ENCODE measurements around the gene NDUFA13.
A peak's percentile ranks its signal among the peaks of the same experiment; 100 is the strongest.

The NDUFA13 gene

GRCh38 chr19:19530889-19531288 is 14.9 kb downstream of the NDUFA13 start:
- Mint-ChIP-seq H3K36me3 (ENCODE audit: low read depth) (peaks cover 11% of the 10 kb centered on the region), H3K4me3 (no peak overlapping the region), H3K4me1 (peaks cover 10% of the 10 kb centered on the region), H3K9me3 (no peaks in the 10 kb centered on the region), H3K27ac (no peak overlapping the region), H3K27me3 (no peaks in the 10 kb centered on the region)
- DNase-seq (no peak), ATAC-seq (no peak)

- Mint-ChIP-seq H3K27me3 (peaks cover 2% of the 10 kb centered on the region), H3K4me1 (peaks cover 9% of the 10 kb centered on the region), H3K27ac (no peak overlapping the region), H3K9me3 (no peaks in the 10 kb centered on the region), H3K36me3 (ENCODE audit: low read depth) (peaks cover 11% of the 10 kb centered on the region), H3K4me3 (no peak overlapping the region)
- DNase-seq (peak; percentile 92), ATAC-seq (peak; percentile 67)
Observed at GRCh38 chr19:19531951-19532805, 16.2 kb downstream of the NDUFA13 start.

GRCh38 chr19:19532806-19533701 is 17.0 kb downstream of the NDUFA13 start:
- Mint-ChIP-seq H3K4me1 (peaks cover 14% of the 10 kb centered on the region), H3K27ac (no peak overlapping the region), H3K9me3 (no peaks in the 10 kb centered on the region), H3K27me3 (peaks cover 7% of the 10 kb centered on the region), H3K36me3 (ENCODE audit: low read depth) (peaks cover 11% of the 10 kb centered on the region), H3K4me3 (no peak overlapping the region)
- DNase-seq (no peak), ATAC-seq (no peak)

DNA sequence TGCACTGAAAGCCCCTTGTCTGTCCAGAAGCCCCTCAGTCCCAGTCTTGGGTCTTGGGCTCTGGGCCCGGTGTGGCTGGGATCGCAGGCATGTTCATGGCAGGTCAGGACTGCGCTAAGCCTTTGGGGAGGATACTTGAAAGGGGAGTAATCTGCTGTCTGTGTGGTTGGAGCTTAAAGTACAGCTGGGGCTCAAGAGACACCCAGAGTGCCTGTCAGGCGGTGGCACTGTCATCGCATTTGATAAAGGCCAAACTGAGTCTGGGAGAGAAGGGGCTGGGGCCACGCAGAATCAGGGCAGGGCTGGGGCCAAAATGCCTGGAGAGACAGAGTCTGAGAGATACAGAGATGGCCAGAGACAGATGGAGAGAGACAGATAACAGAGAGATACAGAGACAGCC is 17.8 kb downstream of the NDUFA13 start:
- no peak overlapping the region for H3K27ac Mint-ChIP-seq

GRCh38 chr19:19534556-19535265 is 18.7 kb downstream of the NDUFA13 start:
- Mint-ChIP-seq H3K27ac (no peak overlapping the region), H3K27me3 (peaks cover 13% of the 10 kb centered on the region), H3K4me3 (no peak overlapping the region), H3K9me3 (no peaks in the 10 kb centered on the region), H3K36me3 (ENCODE audit: low read depth) (peaks cover 8% of the 10 kb centered on the region), H3K4me1 (peaks cover 22% of the 10 kb centered on the region)
- ATAC-seq (no peak), DNase-seq (no peak)

More for the DNA sequence above, 17.8 kb downstream of the NDUFA13 start:
- no peak overlapping the region for H3K4me3 Mint-ChIP-seq
- peaks cover 11% of the 10 kb centered on the region for H3K27me3 Mint-ChIP-seq
- ATAC-seq, result no peak
- DNase-seq, result no peak
- no peaks in the 10 kb centered on the region for H3K9me3 Mint-ChIP-seq
- H3K4me1 Mint-ChIP-seq, result peaks cover 18% of the 10 kb centered on the region
- H3K36me3 Mint-ChIP-seq (ENCODE audit: low read depth), result peaks cover 11% of the 10 kb centered on the region

DNA sequence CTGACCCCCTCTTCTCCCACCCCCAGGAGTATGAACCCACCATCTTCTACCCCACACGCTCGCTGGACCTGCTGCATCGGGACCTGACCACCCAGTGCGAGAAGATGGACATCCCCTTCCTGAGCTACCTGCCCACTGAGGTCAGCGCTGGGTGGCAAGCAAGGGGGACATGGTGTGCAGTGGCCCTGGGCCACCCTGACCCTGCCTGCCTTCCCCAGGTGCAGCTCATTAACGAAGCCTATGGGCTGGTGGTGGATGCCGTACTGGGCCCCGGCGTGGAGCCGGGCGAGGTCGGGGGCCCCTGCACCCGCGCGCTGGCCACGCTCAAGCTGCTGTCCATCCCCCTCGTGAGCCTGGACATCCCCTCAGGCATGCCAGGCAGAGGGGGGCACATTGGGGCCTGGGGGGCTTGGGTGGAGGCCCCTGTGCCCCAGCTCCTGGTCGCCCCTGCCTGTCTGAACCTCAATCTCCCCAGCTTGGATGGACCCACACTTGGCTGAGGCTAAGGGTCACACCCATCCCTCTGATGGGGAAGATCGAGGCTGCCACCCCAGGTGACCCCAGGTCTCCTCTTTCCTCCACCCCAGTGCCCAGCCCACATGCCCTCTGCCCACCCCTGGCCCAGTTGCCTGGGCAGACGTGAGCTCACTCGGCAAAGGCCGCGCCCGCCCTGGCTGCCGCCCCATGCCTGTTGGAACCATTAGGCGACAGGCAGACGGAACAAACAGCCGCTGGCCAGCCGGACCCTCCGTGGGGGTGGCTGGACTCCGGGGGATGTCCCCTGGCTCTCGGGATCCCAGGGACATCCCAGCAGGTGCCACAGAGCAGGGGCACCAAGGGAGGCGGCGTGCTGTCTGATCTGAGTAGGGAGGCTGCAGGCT is 19.5 kb downstream of the NDUFA13 start:
- ATAC-seq (no peak), DNase-seq (no peak)
- H3K4me1 Mint-ChIP-seq, result peaks cover 23% of the 10 kb centered on the region
- H3K27ac Mint-ChIP-seq, result no peak overlapping the region
- no peaks in the 10 kb centered on the region for H3K9me3 Mint-ChIP-seq
- H3K36me3 Mint-ChIP-seq (ENCODE audit: low read depth), result peaks cover 8% of the 10 kb centered on the region
- no peak overlapping the region for H3K4me3 Mint-ChIP-seq
- peaks cover 14% of the 10 kb centered on the region for H3K27me3 Mint-ChIP-seq

GRCh38 chr19:19537075-19538048 is 21.3 kb downstream of the NDUFA13 start:
- peaks cover 5% of the 10 kb centered on the region for H3K36me3 Mint-ChIP-seq (ENCODE audit: low read depth)
- H3K4me3 Mint-ChIP-seq, result no peak overlapping the region
- no peaks in the 10 kb centered on the region for H3K9me3 Mint-ChIP-seq
- H3K27me3 Mint-ChIP-seq, result peaks cover 19% of the 10 kb centered on the region
- H3K27ac Mint-ChIP-seq, result no peak overlapping the region
- ATAC-seq, result no peak
- H3K4me1 Mint-ChIP-seq, result peaks cover 29% of the 10 kb centered on the region
- no peak for DNase-seq

DNA sequence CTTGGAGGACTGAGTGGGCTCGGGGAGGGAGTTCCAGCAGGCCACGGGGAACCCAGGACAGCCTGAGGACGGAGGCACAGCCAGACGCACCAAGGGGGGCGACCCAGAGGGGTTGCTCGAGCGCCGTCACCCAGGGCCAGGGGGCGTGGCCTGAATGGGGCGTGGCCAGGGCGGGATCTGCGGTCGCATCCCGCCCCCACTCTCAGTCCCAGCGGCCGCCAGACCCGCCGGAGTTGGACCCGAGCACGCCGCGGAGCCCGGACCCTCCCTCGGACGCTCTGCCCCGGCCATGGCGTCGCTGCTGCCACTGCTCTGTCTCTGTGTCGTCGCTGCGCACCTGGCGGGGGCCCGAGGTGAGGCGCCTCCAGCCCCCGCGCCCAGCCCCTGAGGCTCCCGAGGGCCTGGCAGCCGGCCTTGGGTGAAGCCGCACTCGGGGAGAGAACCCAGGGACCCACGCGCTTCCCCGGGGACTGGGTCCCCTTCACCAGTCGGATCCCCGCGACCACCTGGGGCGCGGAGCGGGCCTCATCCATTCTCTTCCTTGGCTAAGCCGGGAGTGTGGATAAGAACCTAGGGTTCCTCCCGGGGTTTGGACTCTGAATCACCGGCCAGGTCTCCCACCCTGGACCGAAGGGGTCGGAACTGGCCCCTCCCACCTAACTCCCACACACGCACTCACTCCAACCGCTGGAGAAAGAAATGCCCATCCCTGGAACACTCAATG is 22.2 kb downstream of the NDUFA13 start, which contains the start of gene CILP2:
CILP2 (plus strand) TSS at position 205 of the 724 bp plus-strand sequence; CDS start at position 290, 85 bp downstream.
- ATAC-seq (no peak), DNase-seq (peak; percentile 61)
- H3K9me3 Mint-ChIP-seq, result no peaks in the 10 kb centered on the region
- no peak within 1 kb of the TSS for H3K27ac Mint-ChIP-seq
- H3K4me1 Mint-ChIP-seq, result peaks cover 27% of the 10 kb centered on the region
- H3K4me3 Mint-ChIP-seq, result no peak within 1 kb of the TSS
- H3K36me3 Mint-ChIP-seq (ENCODE audit: low read depth), result peaks cover 5% of the 10 kb centered on the region
- peaks cover 19% of the 10 kb centered on the region for H3K27me3 Mint-ChIP-seq

DNA sequence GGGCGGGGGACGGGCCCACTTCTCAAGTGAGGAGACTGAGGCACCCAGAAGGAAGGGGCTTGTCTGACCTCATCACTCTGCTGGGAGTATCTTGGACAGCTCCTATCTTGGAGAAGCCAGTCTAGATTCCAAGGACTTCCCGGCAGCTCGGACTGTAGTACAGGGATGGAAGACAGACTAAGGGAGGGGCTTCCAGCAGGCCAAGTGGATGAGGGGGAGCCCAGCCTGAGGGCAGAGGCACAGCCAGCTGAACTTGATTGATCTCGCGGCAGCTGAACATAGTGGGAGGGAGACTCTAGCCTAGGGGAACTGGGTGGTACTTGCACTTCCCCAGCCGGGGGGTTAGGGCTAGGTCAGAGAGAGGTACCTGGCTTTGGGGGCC is 22.8 kb downstream of the NDUFA13 start:
- Mint-ChIP-seq H3K36me3 (ENCODE audit: low read depth) (peaks cover 5% of the 10 kb centered on the region), H3K27ac (no peak overlapping the region), H3K4me3 (no peak overlapping the region), H3K27me3 (peaks cover 19% of the 10 kb centered on the region), H3K9me3 (no peaks in the 10 kb centered on the region), H3K4me1 (peaks cover 27% of the 10 kb centered on the region)
- DNase-seq (no peak), ATAC-seq (no peak)

DNA sequence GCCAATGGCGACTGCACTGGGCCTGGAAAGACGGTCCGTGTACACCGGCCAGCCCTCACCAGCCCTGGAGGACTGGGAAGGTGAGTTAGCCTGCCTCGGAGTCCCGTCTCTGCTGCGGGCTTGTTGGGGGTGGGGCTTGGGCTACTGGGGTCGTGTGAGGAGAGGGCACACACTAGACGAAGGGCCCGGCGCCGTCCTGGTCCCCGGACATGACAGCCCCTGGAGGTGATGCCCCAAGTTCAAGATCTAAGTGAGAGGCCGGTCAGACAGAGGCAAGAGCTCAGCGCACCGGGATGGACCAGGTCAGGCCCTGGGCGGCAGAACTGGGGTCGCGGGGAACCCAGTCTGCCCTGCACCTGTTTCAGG is 23.7 kb downstream of the NDUFA13 start:
- no peaks in the 10 kb centered on the region for H3K9me3 Mint-ChIP-seq
- H3K4me1 Mint-ChIP-seq, result peaks cover 27% of the 10 kb centered on the region
- no peaks in the 10 kb centered on the region for H3K36me3 Mint-ChIP-seq (ENCODE audit: low read depth)
- H3K4me3 Mint-ChIP-seq, result no peak overlapping the region
- no peak for DNase-seq
- no peak overlapping the region for H3K27ac Mint-ChIP-seq
- ATAC-seq, result no peak
- H3K27me3 Mint-ChIP-seq, result peaks cover 19% of the 10 kb centered on the region

- Mint-ChIP-seq H3K27ac (no peak overlapping the region), H3K4me1 (peaks cover 27% of the 10 kb centered on the region)
Observed at GRCh38 chr19:19540064-19540714, 24.2 kb downstream of the NDUFA13 start.

More at GRCh38 chr19:19540064-19540714, 24.2 kb downstream of the NDUFA13 start:
- peak overlapping the region; percentile 55 for H3K4me3 Mint-ChIP-seq
- DNase-seq (peak; percentile 80), ATAC-seq (peak; percentile 12)
- peaks cover 19% of the 10 kb centered on the region for H3K27me3 Mint-ChIP-seq
- no peaks in the 10 kb centered on the region for H3K9me3 Mint-ChIP-seq
- H3K36me3 Mint-ChIP-seq (ENCODE audit: low read depth), result no peaks in the 10 kb centered on the region

Measured in activated naive CD8-positive, alpha-beta T cell treated with anti-CD3 and anti-CD28 coated beads, Interleukin-2, amount 50 U/mL, for 24 hours (primary cell).